MM.1S (cell line): ENCODE data around the gene DGKI.

ENCODE experiments used
- DNase-seq: peaks from one replicate; pipeline ENCODE4 v3.0.0-alpha.2; 2015
- H2AFZ ChIP-seq: fragments of 300-600 bp; sonication (generic); 2 replicates; pipeline ENCODE4 v1.6.0; 2016; ENCODE audit warnings: antibody characterized with exemption, low read length
- H3F3A ChIP-seq: fragments of 300-600 bp; sonication (generic); 2 replicates; pipeline ENCODE4 v1.6.1; 2016; ENCODE audit warnings: mild to moderate bottlenecking, antibody characterized with exemption, low read length, moderate library complexity, mixed read lengths; ENCODE audit not compliant: insufficient read depth
- H3K27ac ChIP-seq: fragments of 300-600 bp; sonication (generic); 2 replicates; pipeline ENCODE4 v1.5.1; 2016; ENCODE audit warnings: mild to moderate bottlenecking, low read length
- H3K27me3 ChIP-seq: fragments of 300-600 bp; sonication (generic); replicated peaks from 2 replicates; pipeline ENCODE4 v1.6.0; 2016; ENCODE audit warnings: low read length; ENCODE audit not compliant: insufficient read depth
- H3K36me3 ChIP-seq: fragments of 300-600 bp; sonication (generic); replicated peaks from 2 replicates; pipeline ENCODE4 v1.6.1; 2016; ENCODE audit warnings: mild to moderate bottlenecking, low read length, mixed read lengths; ENCODE audit not compliant: insufficient read depth
- H3K4me1 ChIP-seq: fragments of 300-600 bp; sonication (generic); 2 replicates; pipeline ENCODE4 v1.6.1; 2016; ENCODE audit warnings: low read length, mixed read lengths
- H3K4me2 ChIP-seq: fragments of 300-600 bp; sonication (generic); 2 replicates; pipeline ENCODE4 v1.6.0; 2016; ENCODE audit warnings: low read depth, low read length
- H3K4me3 ChIP-seq: fragments of 300-600 bp; sonication (generic); 2 replicates; pipeline ENCODE4 v1.5.1; 2016; ENCODE audit warnings: low read length, mixed read lengths
- H3K79me2 ChIP-seq: fragments of 300-600 bp; sonication (generic); 2 replicates; pipeline ENCODE4 v1.6.1; 2016; ENCODE audit warnings: mixed run types, low read length, mixed read lengths
- H3K9ac ChIP-seq: fragments of 300-600 bp; sonication (generic); 2 replicates; pipeline ENCODE4 v1.6.1; 2016; ENCODE audit warnings: low read length, mixed read lengths
- H3K9me2 ChIP-seq: fragments of 300-600 bp; sonication (generic); replicated peaks from 2 replicates; pipeline ENCODE4 v1.6.1; 2016; ENCODE audit warnings: mild to moderate bottlenecking, low read length, mixed read lengths; ENCODE audit not compliant: insufficient read depth
- H3K9me3 ChIP-seq: fragments of 300-600 bp; sonication (generic); replicated peaks from 2 replicates; pipeline ENCODE4 v1.6.1; 2016; ENCODE audit warnings: mild to moderate bottlenecking, low read length, mixed read lengths; ENCODE audit not compliant: insufficient read depth
- H4K20me1 ChIP-seq: fragments of 300-600 bp; sonication (generic); 2 replicates; pipeline ENCODE4 v1.6.1; 2016; ENCODE audit warnings: mild to moderate bottlenecking, low read length, moderate library complexity, mixed read lengths; ENCODE audit not compliant: insufficient read depth
- EZH2 ChIP-seq: fragments of 300-600 bp; sonication (generic); optimal IDR thresholded peaks from 2 replicates; pipeline ENCODE3; 2017; ENCODE audit warnings: low read depth, mild to moderate bottlenecking, antibody characterized with exemption, low read length, mixed read lengths
- EZH2phosphoT487 ChIP-seq: fragments of 300-600 bp; sonication (generic); IDR thresholded peaks from 2 replicates; pipeline ENCODE4 v1.6.1; 2018; ENCODE audit warnings: antibody characterized with exemption, low read length
- TF ChIP-seq, protein P1 (sequence below): fragments of 300-600 bp; sonication (generic); IDR thresholded peaks from 2 replicates; pipeline ENCODE4 v1.5.1; 2016; ENCODE audit warnings: antibody characterized with exemption, low read length, mixed read lengths

The DGKI gene

DNA sequence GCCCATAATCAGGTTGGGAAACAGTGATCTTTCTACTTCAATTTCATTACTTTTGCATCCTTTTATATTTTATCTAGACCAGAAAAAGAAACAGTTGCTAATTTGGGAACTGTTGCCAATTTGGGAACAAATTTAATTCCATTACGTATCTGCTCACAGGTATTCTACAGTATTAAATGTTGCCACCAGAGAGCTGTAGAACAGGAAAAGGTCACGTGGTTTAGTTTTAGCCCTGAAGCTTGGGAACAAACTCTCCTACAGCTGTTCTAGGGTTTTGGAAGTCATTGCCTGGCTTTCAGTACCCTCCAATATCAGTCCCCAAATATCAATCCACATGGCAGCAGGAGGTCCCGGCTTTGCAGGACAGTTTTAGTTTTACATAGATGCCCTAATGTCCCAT, 172.7 kb downstream of the DGKI start:
- Histone ChIP-seq H3K9me2 (no peaks in the 10 kb centered on the region), H4K20me1 (no peaks in the 10 kb centered on the region), H3K9me3 (no peaks in the 10 kb centered on the region), H2AFZ (no peak overlapping the region), H3K4me3 (no peak overlapping the region), H3K27ac (no peak overlapping the region), H3K4me2 (no peak overlapping the region), H3K9ac (no peak overlapping the region), H3F3A (no peaks in the 10 kb centered on the region), H3K4me1 (no peaks in the 10 kb centered on the region), H3K36me3 (no peaks in the 10 kb centered on the region), H3K79me2 (no peaks in the 10 kb centered on the region), H3K27me3 (no peaks in the 10 kb centered on the region)
- no peak for DNase-seq
- no peak for TF ChIP-seq EZH2phosphoT487
- TF ChIP-seq EZH2: no peak
- TF ChIP-seq, protein P1, sequence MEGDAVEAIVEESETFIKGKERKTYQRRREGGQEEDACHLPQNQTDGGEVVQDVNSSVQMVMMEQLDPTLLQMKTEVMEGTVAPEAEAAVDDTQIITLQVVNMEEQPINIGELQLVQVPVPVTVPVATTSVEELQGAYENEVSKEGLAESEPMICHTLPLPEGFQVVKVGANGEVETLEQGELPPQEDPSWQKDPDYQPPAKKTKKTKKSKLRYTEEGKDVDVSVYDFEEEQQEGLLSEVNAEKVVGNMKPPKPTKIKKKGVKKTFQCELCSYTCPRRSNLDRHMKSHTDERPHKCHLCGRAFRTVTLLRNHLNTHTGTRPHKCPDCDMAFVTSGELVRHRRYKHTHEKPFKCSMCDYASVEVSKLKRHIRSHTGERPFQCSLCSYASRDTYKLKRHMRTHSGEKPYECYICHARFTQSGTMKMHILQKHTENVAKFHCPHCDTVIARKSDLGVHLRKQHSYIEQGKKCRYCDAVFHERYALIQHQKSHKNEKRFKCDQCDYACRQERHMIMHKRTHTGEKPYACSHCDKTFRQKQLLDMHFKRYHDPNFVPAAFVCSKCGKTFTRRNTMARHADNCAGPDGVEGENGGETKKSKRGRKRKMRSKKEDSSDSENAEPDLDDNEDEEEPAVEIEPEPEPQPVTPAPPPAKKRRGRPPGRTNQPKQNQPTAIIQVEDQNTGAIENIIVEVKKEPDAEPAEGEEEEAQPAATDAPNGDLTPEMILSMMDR: no peak

GRCh38 chr7:137671920-137672319, 174.9 kb downstream of the DGKI start:
- no peak overlapping the region for H3K4me3 ChIP-seq
- no peaks in the 10 kb centered on the region for H3K9me2 ChIP-seq
- no peak overlapping the region for H3K9ac ChIP-seq
- no peak overlapping the region for H3K27ac ChIP-seq
- H3K27me3 ChIP-seq: no peaks in the 10 kb centered on the region
- H3K4me1 ChIP-seq: no peaks in the 10 kb centered on the region
- no peaks in the 10 kb centered on the region for H3F3A ChIP-seq
- H3K36me3 ChIP-seq: no peaks in the 10 kb centered on the region
- TF ChIP-seq, protein P1: no peak
- no peak for TF ChIP-seq EZH2phosphoT487
- TF ChIP-seq EZH2: no peak
- H2AFZ ChIP-seq: no peak overlapping the region
- H3K79me2 ChIP-seq: no peaks in the 10 kb centered on the region
- DNase-seq: no peak
- H3K9me3 ChIP-seq: no peaks in the 10 kb centered on the region
- H4K20me1 ChIP-seq: no peaks in the 10 kb centered on the region
- H3K4me2 ChIP-seq: no peak overlapping the region

DNA sequence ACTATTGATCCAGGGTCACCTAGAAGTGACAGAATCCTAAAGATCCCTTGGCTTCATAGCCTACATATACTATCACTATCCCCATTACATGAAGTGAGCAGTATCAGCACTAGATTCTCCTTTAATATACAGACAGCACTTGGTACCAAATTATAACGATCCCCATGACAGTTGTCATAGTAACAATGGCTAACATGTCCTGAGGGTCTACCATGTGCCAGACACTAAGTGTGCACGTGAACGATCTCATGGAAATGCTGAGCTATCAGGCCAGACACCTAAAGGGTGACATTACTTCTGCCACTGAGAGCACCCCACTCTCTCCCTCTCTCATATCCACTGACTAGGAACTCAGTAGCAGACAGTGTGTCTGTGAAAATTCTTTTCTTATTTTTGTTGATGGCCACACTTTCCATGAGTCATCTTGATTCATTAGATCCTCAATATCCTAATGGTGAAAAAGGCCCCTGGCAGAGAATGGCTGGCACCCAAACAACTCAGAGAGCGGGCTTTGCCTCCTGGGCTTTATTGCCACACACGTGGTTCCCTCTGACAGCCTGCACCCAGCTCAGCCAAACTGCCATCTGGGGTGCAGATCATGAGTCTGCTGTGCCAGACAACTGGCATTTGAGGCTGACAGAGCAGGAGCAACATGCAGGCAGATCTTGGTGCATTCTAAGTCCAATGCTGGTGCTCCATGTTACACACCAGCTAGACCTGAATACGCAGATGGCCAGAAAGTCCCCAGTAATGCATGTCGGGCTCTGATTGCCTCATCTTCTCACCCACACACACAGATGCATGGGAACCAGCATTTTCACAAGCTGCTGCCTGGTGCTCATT, 176.3 kb downstream of the DGKI start:
- H3K9ac ChIP-seq: no peak overlapping the region
- H3K4me2 ChIP-seq: no peak overlapping the region
- no peak overlapping the region for H3K4me3 ChIP-seq
- H3K79me2 ChIP-seq: no peaks in the 10 kb centered on the region
- no peaks in the 10 kb centered on the region for H3K9me2 ChIP-seq
- H3K36me3 ChIP-seq: no peaks in the 10 kb centered on the region
- H3K4me1 ChIP-seq: no peaks in the 10 kb centered on the region
- no peaks in the 10 kb centered on the region for H3F3A ChIP-seq
- H3K27ac ChIP-seq: no peak overlapping the region
- no peaks in the 10 kb centered on the region for H3K9me3 ChIP-seq
- H3K27me3 ChIP-seq: no peaks in the 10 kb centered on the region
- TF ChIP-seq EZH2 (no peak), EZH2phosphoT487 (no peak)
- TF ChIP-seq, protein P1: no peak
- DNase-seq: no peak
- no peaks in the 10 kb centered on the region for H4K20me1 ChIP-seq
- no peak overlapping the region for H2AFZ ChIP-seq
